ENCODE results near the gene SLITRK3. TPM values are rescaled to one million over a fixed set of nuclear protein-coding genes. Genes with fewer than 3 reads are reported as not detected.
A peak's percentile ranks its signal among the peaks of the same experiment; 100 is the strongest.

Gene SLITRK3
- polyA plus RNA-seq, 1 experiment, result not detected

- Histone ChIP-seq H3K27ac (ENCODE audit: low read depth, low read length) (no peak overlapping the region), H3K4me3 (ENCODE audit: low read depth, low read length) (peak overlapping the region; percentile 38), H3K9me3 (ENCODE audit: control insufficient read depth, insufficient read depth, low read length) (no peaks in the 10 kb centered on the region), H3K27me3 (ENCODE audit: control insufficient read depth, insufficient read depth, low read length) (peaks cover 38% of the 10 kb centered on the region)
- ChIA-PET POLR2A (no interaction called here), CTCF (interaction anchor here (1.7 kb wide), 1 partner anchor 10 kb away, joined by 10 read pairs; no protein-coding TSS in a partner anchor)
- TF ChIP-seq CTCF (IDR thresholded peaks at IDR 0.05; ENCODE audit: low read depth, low read length), result no peak
- no peak for DNase-seq (ENCODE audit: low read depth, low spot score)
These were observed 645 bp upstream of the SLITRK3 start for GRCh38 chr3:165196577-165197480.

GRCh38 chr3:165195241-165195639, 944 bp downstream of the SLITRK3 start:
- Histone ChIP-seq H3K27ac (ENCODE audit: low read depth, low read length) (no peak overlapping the region), H3K4me3 (ENCODE audit: low read depth, low read length) (no peak overlapping the region), H3K9me3 (ENCODE audit: control insufficient read depth, insufficient read depth, low read length) (no peaks in the 10 kb centered on the region), H3K27me3 (ENCODE audit: control insufficient read depth, insufficient read depth, low read length) (peaks cover 38% of the 10 kb centered on the region)
- POLR2A ChIA-PET, result no interaction called here
- no peak for TF ChIP-seq CTCF (IDR thresholded peaks at IDR 0.05; ENCODE audit: low read depth, low read length)
- CTCF ChIA-PET, result interaction anchor here (1.2 to 6.7 kb wide), 2 partner anchors 10 to 11 kb away, joined by 4 to 35 read pairs; no protein-coding TSS in a partner anchor
- DNase-seq (ENCODE audit: low read depth, low spot score), result no peak

- CTCF ChIA-PET, result interaction anchor here (1.2 to 6.7 kb wide), 2 partner anchors 9 to 12 kb away, joined by 4 to 35 read pairs; no protein-coding TSS in a partner anchor
- no peak for DNase-seq (ENCODE audit: low read depth, low spot score)
- no peak for TF ChIP-seq CTCF (IDR thresholded peaks at IDR 0.05; ENCODE audit: low read depth, low read length)
- Histone ChIP-seq H3K27me3 (ENCODE audit: control insufficient read depth, insufficient read depth, low read length) (peaks cover 38% of the 10 kb centered on the region), H3K9me3 (ENCODE audit: control insufficient read depth, insufficient read depth, low read length) (no peaks in the 10 kb centered on the region), H3K27ac (ENCODE audit: low read depth, low read length) (no peak overlapping the region), H3K4me3 (ENCODE audit: low read depth, low read length) (no peak overlapping the region)
- POLR2A ChIA-PET, result no interaction called here
These were observed 1.5 kb downstream of the SLITRK3 start for GRCh38 chr3:165194511-165195240.

- H3K27me3 ChIP-seq (ENCODE audit: control insufficient read depth, insufficient read depth, low read length), result peaks cover 38% of the 10 kb centered on the region
- ChIA-PET POLR2A (no interaction called here), CTCF (interaction anchor here (1.0 to 6.7 kb wide), 2 partner anchors 9 to 13 kb away, joined by 3 to 35 read pairs; no protein-coding TSS in a partner anchor)
- TF ChIP-seq CTCF (IDR thresholded peaks at IDR 0.05; ENCODE audit: low read depth, low read length), result no peak
- no peak overlapping the region for H3K4me3 ChIP-seq (ENCODE audit: low read depth, low read length)
- no peaks in the 10 kb centered on the region for H3K9me3 ChIP-seq (ENCODE audit: control insufficient read depth, insufficient read depth, low read length)
- DNase-seq (ENCODE audit: low read depth, low spot score), result no peak
- no peak overlapping the region for H3K27ac ChIP-seq (ENCODE audit: low read depth, low read length)
These were observed 2.6 kb downstream of the SLITRK3 start for GRCh38 chr3:165193366-165194254.

All from AG04450 (cell line).